Measurements from ENCODE around the gene PTTG1.

PTTG1 gene

DNA sequence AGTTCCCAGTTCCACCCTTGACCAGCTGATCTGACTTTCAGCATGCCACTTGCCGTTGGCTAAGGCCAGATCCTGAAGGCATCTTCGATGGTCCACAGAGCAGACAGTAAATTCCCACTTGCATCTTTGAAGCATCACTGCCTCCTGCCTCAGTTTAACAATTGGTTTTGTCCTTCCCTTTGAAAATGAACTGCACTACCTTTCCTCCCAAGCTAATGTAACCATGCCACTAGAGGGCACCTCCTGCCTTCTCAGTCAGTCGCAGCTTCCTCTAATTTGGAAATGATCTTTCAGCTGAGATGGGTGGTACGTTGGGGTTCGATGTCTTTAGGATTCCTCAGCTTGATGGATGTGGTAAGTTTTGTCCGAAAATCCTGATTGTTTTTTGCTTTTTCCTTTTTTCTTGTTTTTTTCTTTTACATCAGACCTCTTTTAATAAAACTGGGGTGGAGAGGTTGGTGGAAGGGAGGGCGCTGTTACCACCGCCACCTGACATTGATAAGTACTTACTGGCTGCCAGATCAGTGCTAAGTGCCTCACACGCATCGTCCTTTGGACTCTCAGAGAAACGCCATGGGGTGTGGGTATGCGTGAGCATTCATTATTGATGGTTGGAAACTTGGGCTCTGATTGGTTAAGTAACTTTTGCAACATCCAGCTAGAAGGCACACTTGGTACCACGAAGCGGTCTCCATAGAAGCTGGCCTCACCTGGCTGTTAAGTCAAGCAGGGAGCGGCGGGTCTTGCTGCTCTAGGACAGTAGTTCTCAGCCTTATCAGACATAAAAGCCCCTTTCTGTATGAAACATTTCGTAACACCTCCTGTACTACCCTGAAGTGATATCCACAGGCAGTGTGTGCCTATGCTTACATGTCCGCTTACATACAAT is 16.9 kb downstream of the PTTG1 start:
- Mint-ChIP-seq H3K9me3 (no peaks in the 10 kb centered on the region), H3K4me1 (peaks cover 43% of the 10 kb centered on the region), H3K27ac (peak overlapping the region; percentile 94), H3K4me3 (peak overlapping the region; percentile 80), H3K36me3 (peaks cover 6% of the 10 kb centered on the region)
- ATAC-seq = peak; percentile 78
- DNase-seq (ENCODE audit: low spot score in 2 of 2) = peak; percentile 25 to 74

DNA sequence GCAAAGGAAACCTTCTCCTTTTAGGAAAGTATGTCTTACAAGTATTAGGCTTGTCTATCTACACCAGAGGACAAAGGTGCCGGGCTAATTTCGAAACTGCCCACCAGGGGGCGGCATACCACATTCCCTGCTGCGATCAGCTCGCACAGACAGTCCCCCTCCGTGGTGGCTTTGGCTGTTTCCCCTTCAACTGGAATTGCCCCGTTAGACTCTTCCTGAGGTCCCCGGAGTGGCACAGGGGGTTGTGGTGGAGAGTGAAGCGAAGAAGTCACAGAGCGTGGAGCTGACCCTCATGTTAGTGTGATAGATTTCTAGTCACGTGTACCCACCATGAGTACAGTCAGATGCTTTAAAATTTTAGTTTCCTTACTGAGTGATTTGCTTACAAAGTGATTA is 17.5 kb downstream of the PTTG1 start:
- ATAC-seq (peak; percentile 86), DNase-seq (ENCODE audit: low spot score in 2 of 2) (peak; percentile 90 to 97)
- Mint-ChIP-seq H3K36me3 (peaks cover 6% of the 10 kb centered on the region), H3K4me1 (peaks cover 40% of the 10 kb centered on the region), H3K4me3 (peak overlapping the region; percentile 80), H3K9me3 (no peaks in the 10 kb centered on the region), H3K27ac (peak overlapping the region; percentile 94)

GRCh38 chr5:160441311-160441781 is 19.7 kb downstream of the PTTG1 start:
- Mint-ChIP-seq H3K9me3 (no peaks in the 10 kb centered on the region), H3K4me1 (peaks cover 37% of the 10 kb centered on the region), H3K4me3 (no peak overlapping the region), H3K27ac (no peak overlapping the region), H3K36me3 (peaks cover 6% of the 10 kb centered on the region)
- no peak for DNase-seq (ENCODE audit: low spot score in 2 of 2)
- no peak for ATAC-seq

DNA sequence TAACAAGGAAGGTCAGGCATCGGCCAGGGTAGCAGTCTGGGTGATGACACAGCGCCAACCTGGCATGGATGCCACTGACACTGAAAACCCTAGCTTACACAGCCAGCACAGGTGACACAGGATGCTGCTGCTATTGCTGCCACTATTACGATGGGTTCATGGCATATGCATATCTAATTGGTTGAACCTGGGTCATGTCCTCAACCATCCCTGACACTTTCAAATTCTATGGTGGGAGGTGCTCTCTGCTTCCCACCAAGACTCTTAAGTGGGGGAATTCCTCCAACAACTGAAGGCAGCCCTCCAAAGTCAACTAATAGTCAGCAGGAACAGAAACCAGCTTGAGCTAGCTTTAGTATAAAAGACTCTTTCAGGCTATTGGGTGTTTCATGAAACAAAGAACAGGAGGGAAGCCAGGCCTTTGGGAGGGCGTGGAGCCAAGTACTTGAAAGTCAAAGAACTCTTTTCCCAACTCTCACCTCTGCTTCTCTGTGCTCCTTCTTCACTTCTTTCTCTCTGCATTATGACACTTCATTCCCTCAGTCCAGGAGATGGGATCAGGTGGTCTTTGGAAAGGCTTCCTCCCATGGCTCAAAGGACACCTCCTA is 21.3 kb downstream of the PTTG1 start:
- no peak overlapping the region for H3K4me3 Mint-ChIP-seq
- peaks cover 37% of the 10 kb centered on the region for H3K4me1 Mint-ChIP-seq
- H3K9me3 Mint-ChIP-seq = no peaks in the 10 kb centered on the region
- H3K27ac Mint-ChIP-seq = no peak overlapping the region
- no peak for DNase-seq (ENCODE audit: low spot score in 2 of 2)
- H3K36me3 Mint-ChIP-seq = peaks cover 6% of the 10 kb centered on the region
- ATAC-seq = no peak

DNA sequence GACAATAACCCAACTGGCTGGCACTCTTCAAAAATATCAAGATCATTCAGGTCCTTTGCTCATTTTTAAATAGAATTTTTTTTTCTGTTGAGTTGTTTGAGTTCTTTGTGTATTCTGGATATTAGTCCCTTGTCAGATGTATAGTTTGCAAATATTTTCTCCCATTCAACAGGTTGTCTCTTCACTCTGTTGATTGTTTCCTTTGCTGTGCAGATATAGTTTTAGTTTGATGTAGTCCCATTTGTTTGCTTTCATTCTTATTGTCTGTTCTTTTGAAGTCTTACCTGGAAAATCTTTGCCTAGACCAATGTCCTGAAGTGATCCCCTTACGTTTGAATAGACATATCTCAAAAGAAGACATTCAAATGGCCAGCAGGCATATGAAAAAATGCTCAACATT is 22.8 kb downstream of the PTTG1 start:
- Mint-ChIP-seq H3K36me3 (peaks cover under 1% of the 10 kb centered on the region), H3K9me3 (no peaks in the 10 kb centered on the region), H3K4me1 (peaks cover 25% of the 10 kb centered on the region), H3K4me3 (no peak overlapping the region), H3K27ac (no peak overlapping the region)
- DNase-seq (ENCODE audit: low spot score in 2 of 2) (no peak), ATAC-seq (no peak)

DNA sequence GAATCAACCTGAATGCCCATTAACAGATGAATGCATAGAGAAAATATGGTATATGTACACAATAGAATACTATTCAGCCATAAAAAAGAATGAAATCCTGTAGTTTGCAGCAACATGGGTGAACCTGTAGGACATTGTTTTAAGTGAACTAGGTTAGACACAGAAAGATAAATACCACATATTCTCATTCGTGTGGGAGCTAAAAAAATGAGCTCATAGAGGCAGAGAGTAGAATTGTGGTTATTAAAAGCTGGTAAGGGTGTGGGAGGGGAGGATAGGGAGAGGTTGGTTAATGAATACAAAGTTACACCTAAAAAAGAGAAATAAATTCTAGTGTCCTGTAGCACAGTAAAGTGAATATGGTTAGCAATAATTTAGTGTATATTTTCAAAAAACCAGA is 23.5 kb downstream of the PTTG1 start:
- Mint-ChIP-seq H3K9me3 (no peaks in the 10 kb centered on the region), H3K27ac (no peak overlapping the region), H3K4me1 (peaks cover 23% of the 10 kb centered on the region), H3K36me3 (no peaks in the 10 kb centered on the region), H3K4me3 (no peak overlapping the region)
- ATAC-seq = no peak
- no peak for DNase-seq (ENCODE audit: low spot score in 2 of 2)

GRCh38 chr5:160445751-160446150 is 24.1 kb downstream of the PTTG1 start:
- H3K36me3 Mint-ChIP-seq = no peaks in the 10 kb centered on the region
- H3K27ac Mint-ChIP-seq = no peak overlapping the region
- no peaks in the 10 kb centered on the region for H3K9me3 Mint-ChIP-seq
- ATAC-seq (no peak), DNase-seq (ENCODE audit: low spot score in 2 of 2) (no peak)
- no peak overlapping the region for H3K4me3 Mint-ChIP-seq
- peaks cover 17% of the 10 kb centered on the region for H3K4me1 Mint-ChIP-seq

GRCh38 chr5:160448886-160449285 is 27.2 kb downstream of the PTTG1 start:
- ATAC-seq = no peak
- no peak for DNase-seq (ENCODE audit: low spot score in 2 of 2)

DNA sequence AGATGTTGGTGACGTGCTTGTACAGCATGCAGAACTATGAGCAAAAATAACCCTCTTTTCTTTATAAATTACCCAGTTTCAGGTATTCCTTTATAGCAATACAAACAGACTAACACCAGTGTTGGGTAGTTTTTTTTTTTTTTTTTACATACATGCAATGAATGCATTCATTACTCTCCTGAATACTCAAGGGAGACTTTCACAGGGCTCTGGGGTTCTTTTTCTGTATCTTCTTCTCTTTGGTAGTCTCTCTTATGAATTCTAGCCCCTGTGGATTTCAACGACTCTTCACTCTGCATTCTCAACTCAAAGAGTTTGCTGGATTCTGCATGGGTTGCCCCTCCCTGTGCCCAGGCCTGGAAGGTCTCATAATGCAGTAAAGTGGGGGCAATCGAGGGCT is 27.8 kb downstream of the PTTG1 start:
- H3K4me3 Mint-ChIP-seq = no peak overlapping the region
- DNase-seq (ENCODE audit: low spot score in 2 of 2) (no peak), ATAC-seq (no peak)
- H3K4me1 Mint-ChIP-seq = peaks cover 6% of the 10 kb centered on the region
- no peaks in the 10 kb centered on the region for H3K9me3 Mint-ChIP-seq
- H3K36me3 Mint-ChIP-seq = no peaks in the 10 kb centered on the region
- no peak overlapping the region for H3K27ac Mint-ChIP-seq

More at GRCh38 chr5:160448886-160449285, 27.2 kb downstream of the PTTG1 start:
- peaks cover 6% of the 10 kb centered on the region for H3K4me1 Mint-ChIP-seq
- H3K36me3 Mint-ChIP-seq = no peaks in the 10 kb centered on the region
- H3K9me3 Mint-ChIP-seq = no peaks in the 10 kb centered on the region
- no peak overlapping the region for H3K4me3 Mint-ChIP-seq
- no peak overlapping the region for H3K27ac Mint-ChIP-seq

GRCh38 chr5:160450164-160450932 is 28.7 kb downstream of the PTTG1 start:
- ATAC-seq = peak; percentile 55
- Mint-ChIP-seq H3K9me3 (no peaks in the 10 kb centered on the region), H3K27ac (no peak overlapping the region), H3K36me3 (no peaks in the 10 kb centered on the region), H3K4me3 (no peak overlapping the region), H3K4me1 (peaks cover 5% of the 10 kb centered on the region)
- DNase-seq (ENCODE audit: low spot score in 2 of 2) = no peak

DNA sequence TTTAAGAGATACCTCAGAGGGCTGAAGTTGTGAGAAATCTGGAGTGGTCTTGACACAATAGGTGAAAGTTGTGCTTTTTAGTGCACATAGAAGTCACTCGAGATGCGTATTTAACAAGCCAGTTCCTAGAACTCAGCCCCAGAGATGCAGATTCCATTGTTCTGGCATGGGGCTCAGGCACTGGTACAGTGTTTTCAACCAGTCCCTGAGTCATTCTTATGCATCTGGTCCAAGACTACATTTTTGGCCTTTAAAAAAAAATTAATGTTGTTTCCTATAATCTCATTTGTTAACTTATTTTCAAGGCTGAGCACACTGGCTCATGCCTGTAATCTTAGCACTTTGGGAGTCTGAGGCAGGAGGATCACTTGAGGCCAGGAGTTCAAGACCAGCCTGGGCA is 29.6 kb downstream of the PTTG1 start:
- Mint-ChIP-seq H3K9me3 (no peaks in the 10 kb centered on the region), H3K27ac (no peak overlapping the region), H3K4me1 (no peaks in the 10 kb centered on the region), H3K4me3 (no peak overlapping the region), H3K36me3 (no peaks in the 10 kb centered on the region)
- ATAC-seq (no peak), DNase-seq (ENCODE audit: low spot score in 2 of 2) (no peak)

- Mint-ChIP-seq H3K36me3 (no peaks in the 10 kb centered on the region), H3K27ac (no peak overlapping the region), H3K4me3 (no peak overlapping the region), H3K9me3 (no peaks in the 10 kb centered on the region), H3K4me1 (no peaks in the 10 kb centered on the region)
- ATAC-seq (no peak), DNase-seq (ENCODE audit: low spot score in 2 of 2) (no peak)
These were observed 30.4 kb downstream of the PTTG1 start for GRCh38 chr5:160452036-160452435.

GRCh38 chr5:160452795-160453194 is 31.1 kb downstream of the PTTG1 start:
- Mint-ChIP-seq H3K27ac (no peak overlapping the region), H3K9me3 (no peaks in the 10 kb centered on the region), H3K4me3 (no peak overlapping the region), H3K4me1 (no peaks in the 10 kb centered on the region), H3K36me3 (no peaks in the 10 kb centered on the region)
- DNase-seq (ENCODE audit: low spot score in 2 of 2) (no peak), ATAC-seq (no peak)

- DNase-seq (ENCODE audit: low spot score in 2 of 2) (no peak), ATAC-seq (no peak)
- no peak overlapping the region for H3K4me3 Mint-ChIP-seq
- peaks cover under 1% of the 10 kb centered on the region for H3K4me1 Mint-ChIP-seq
- no peaks in the 10 kb centered on the region for H3K36me3 Mint-ChIP-seq
- no peak overlapping the region for H3K27ac Mint-ChIP-seq
- no peaks in the 10 kb centered on the region for H3K9me3 Mint-ChIP-seq
These were observed 32.1 kb downstream of the PTTG1 start for GRCh38 chr5:160453751-160454150.

- Mint-ChIP-seq H3K9me3 (no peaks in the 10 kb centered on the region), H3K4me3 (no peak overlapping the region), H3K4me1 (peaks cover 7% of the 10 kb centered on the region), H3K36me3 (no peaks in the 10 kb centered on the region), H3K27ac (no peak overlapping the region)
- ATAC-seq = no peak
- DNase-seq (ENCODE audit: low spot score in 2 of 2) = no peak
These were observed 33.9 kb downstream of the PTTG1 start for GRCh38 chr5:160455600-160455999.

Measured in stimulated activated effector memory CD8-positive, alpha-beta T cell treated with anti-CD3 and anti-CD28 coated beads, Interleukin-12 subunit alpha, Interleukin-12 subunit beta, amount 100 ng/mL, for 72 hours (primary cell).